ENCODE measurements around the gene HRC. TPM values are rescaled to one million over a fixed set of nuclear protein-coding genes. Genes with fewer than 3 reads are reported as not detected.
"Not testable (repeated sequence)": the region's sequence is repeated elsewhere in the genome, so short reads cannot be mapped to it uniquely, and the experiment has no call there.

HRC gene
- total RNA-seq, 1 experiment from 2014 or later = not detected

DNA sequence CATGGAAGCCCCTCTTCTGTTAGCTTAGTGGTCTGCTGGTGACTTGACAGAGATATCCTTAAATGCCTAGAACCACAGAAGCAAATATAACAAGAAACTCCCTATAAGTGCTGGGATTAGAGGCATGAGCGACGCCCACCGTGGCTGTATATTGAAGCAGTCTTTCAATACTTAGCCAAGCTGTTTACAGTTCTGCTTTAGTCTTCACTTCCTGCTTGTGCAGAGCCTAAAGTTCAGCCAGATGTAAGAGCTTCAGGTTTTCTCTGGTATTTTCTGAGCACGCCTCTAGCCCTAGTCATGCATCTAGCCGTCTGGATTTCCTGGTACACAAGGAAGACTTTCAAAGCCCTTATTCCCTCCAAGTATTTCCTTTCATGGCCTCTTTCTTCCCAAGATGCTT is 30.9 kb upstream of the HRC start:
- CTCF ChIA-PET = interaction anchor here (0.7 kb wide), 1 partner anchor 10 kb away, joined by 3 read pairs; no protein-coding TSS in a partner anchor

DNA sequence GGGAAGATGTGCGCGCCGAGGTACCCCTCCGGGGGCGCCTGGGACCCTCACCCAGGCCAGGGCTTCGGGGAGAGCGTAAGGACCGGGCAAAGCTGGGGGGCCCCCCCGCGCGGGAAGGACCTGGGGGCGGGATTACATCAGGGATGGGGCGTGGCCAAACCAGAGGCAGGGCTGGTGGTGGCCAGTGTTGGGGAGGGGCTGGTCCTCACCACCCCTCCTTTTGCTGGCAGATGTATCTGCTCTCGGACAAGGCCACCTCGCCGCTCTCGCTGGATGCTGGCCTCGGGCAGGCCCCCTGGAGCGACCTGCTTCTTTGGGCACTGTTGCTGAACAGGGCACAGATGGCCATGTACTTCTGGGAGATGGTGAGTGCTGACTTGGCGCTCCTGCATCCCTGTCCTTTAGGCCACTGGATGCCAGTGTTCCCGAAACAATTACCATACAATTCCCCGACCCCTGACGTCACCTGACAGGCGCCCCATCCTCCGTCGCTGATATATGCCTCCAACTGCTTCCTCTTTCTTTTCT is 27.7 kb upstream of the HRC start:
- no peak overlapping the region for H3K27ac ChIP-seq
- peak in 1 of 2 experiments; percentile 21 for DNase-seq
- H2AFZ ChIP-seq = no peak overlapping the region
- no peak overlapping the region for H3K4me3 ChIP-seq
- POLR2A ChIA-PET (ENCODE audit: unreplicated experiment) = no interaction called here
- H3K79me2 ChIP-seq (ENCODE audit: low read depth) = no peaks in the 10 kb centered on the region
- no TSS peak for BruUV-seq (replicated peaks)
- no peaks in the 10 kb centered on the region for H3K9me2 ChIP-seq (ENCODE audit: insufficient read depth)
- TF ChIP-seq, protein P1, sequence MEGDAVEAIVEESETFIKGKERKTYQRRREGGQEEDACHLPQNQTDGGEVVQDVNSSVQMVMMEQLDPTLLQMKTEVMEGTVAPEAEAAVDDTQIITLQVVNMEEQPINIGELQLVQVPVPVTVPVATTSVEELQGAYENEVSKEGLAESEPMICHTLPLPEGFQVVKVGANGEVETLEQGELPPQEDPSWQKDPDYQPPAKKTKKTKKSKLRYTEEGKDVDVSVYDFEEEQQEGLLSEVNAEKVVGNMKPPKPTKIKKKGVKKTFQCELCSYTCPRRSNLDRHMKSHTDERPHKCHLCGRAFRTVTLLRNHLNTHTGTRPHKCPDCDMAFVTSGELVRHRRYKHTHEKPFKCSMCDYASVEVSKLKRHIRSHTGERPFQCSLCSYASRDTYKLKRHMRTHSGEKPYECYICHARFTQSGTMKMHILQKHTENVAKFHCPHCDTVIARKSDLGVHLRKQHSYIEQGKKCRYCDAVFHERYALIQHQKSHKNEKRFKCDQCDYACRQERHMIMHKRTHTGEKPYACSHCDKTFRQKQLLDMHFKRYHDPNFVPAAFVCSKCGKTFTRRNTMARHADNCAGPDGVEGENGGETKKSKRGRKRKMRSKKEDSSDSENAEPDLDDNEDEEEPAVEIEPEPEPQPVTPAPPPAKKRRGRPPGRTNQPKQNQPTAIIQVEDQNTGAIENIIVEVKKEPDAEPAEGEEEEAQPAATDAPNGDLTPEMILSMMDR (conservative IDR thresholded peaks at IDR 0.05) = no peak
- TF ChIP-seq EZH2 (IDR thresholded peaks at IDR 0.05; ENCODE audit: low read depth) = no peak
- no peaks in the 10 kb centered on the region for H4K20me1 ChIP-seq (ENCODE audit: insufficient read depth)
- H3K4me1 ChIP-seq (replicated peaks; ENCODE audit: insufficient read depth) = no peaks in the 10 kb centered on the region
- no peaks in the 10 kb centered on the region for H3K27me3 ChIP-seq (ENCODE audit: insufficient read depth, low read depth)
- peaks cover 8% of the 10 kb centered on the region; the same call in 1 of the 2 replicates for H3F3A ChIP-seq (ENCODE audit: insufficient read depth, low read depth)
- H3K36me3 ChIP-seq (ENCODE audit: low read depth) = no peaks in the 10 kb centered on the region
- intact Hi-C loops (cut with micrococcal nuclease; ENCODE audit: unreplicated experiment) = no loop called here
- H3K9me3 ChIP-seq (ENCODE audit: insufficient read depth, low read depth) = no peaks in the 10 kb centered on the region
- no peak overlapping the region for H3K4me2 ChIP-seq
- CTCF ChIA-PET = no interaction called here

More for the DNA sequence above, 30.9 kb upstream of the HRC start:
- H3F3A ChIP-seq (ENCODE audit: insufficient read depth, low read depth) = no peaks in the 10 kb centered on the region
- 0 out of 2 replicates have a peak, but pooled peaks cover 7% of the 10 kb centered on the region for H3K36me3 ChIP-seq (ENCODE audit: low read depth)
- intact Hi-C loops (cut with micrococcal nuclease; ENCODE audit: unreplicated experiment) = no loop called here
- H3K4me1 ChIP-seq (replicated peaks; ENCODE audit: insufficient read depth) = no peaks in the 10 kb centered on the region
- TF ChIP-seq, protein P1 (conservative IDR thresholded peaks at IDR 0.05) = no peak
- no peak for TF ChIP-seq EZH2 (IDR thresholded peaks at IDR 0.05; ENCODE audit: low read depth)
- H3K9me2 ChIP-seq (ENCODE audit: insufficient read depth) = no peaks in the 10 kb centered on the region
- no peaks in the 10 kb centered on the region for H3K9me3 ChIP-seq (ENCODE audit: insufficient read depth, low read depth)
- DNase-seq = peak in 1 of 2 experiments; percentile 25
- H3K27ac ChIP-seq = no peak overlapping the region
- H4K20me1 ChIP-seq (ENCODE audit: insufficient read depth) = no peaks in the 10 kb centered on the region
- H3K27me3 ChIP-seq (ENCODE audit: insufficient read depth, low read depth) = no peaks in the 10 kb centered on the region
- POLR2A ChIA-PET (ENCODE audit: unreplicated experiment) = interaction anchor here (0.6 kb wide), 2 partner anchors 71 to 395 kb away, joined by 3 to 4 read pairs; no protein-coding TSS in a partner anchor
- no peak overlapping the region for H2AFZ ChIP-seq
- BruUV-seq (replicated peaks) = no TSS peak
- no peak overlapping the region for H3K4me2 ChIP-seq
- no peak overlapping the region for H3K4me3 ChIP-seq
- no peaks in the 10 kb centered on the region for H3K79me2 ChIP-seq (ENCODE audit: low read depth)

DNA sequence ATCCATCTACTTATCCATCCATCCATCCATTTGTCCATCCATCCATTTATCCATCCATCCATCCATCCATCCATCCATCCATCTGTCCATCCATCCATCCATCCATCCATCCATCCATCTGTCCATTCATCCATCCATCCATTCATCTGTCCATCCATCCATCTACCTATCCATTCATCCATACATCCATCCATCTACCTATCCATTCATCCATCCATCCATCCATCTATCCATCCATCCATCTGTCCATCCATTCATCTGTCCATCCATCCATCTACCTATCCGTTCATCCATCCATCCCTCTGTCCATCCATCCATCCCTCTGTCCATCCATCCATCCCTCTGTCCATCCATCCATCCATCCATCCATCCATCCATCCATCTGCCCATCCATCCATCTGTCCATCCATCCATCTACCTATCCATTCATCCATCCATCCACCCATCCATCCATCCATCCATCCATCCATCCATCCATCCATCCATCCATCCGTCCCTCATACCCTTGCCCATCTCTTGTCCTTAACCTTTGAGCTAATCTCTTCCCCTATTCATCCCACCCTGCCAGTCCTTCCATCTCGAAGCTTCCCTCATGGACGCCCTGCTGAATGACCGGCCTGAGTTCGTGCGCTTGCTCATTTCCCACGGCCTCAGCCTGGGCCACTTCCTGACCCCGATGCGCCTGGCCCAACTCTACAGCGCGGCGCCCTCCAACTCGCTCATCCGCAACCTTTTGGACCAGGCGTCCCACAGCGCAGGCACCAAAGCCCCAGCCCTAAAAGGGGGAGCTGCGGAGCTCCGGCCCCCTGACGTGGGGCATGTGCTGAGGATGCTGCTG is 27.0 kb upstream of the HRC start:
- H3K27me3 ChIP-seq (ENCODE audit: insufficient read depth, low read depth); CTCF ChIA-PET; H3K9me3 ChIP-seq (ENCODE audit: insufficient read depth, low read depth); POLR2A ChIA-PET (ENCODE audit: unreplicated experiment); intact Hi-C loops (cut with micrococcal nuclease; ENCODE audit: unreplicated experiment); H3K36me3 ChIP-seq (ENCODE audit: low read depth); DNase-seq; H3K27ac ChIP-seq; H4K20me1 ChIP-seq (ENCODE audit: insufficient read depth); H3K4me2 ChIP-seq; H2AFZ ChIP-seq; H3K9me2 ChIP-seq (ENCODE audit: insufficient read depth); H3K4me3 ChIP-seq; H3K79me2 ChIP-seq (ENCODE audit: low read depth); H3F3A ChIP-seq (ENCODE audit: insufficient read depth, low read depth); BruUV-seq (replicated peaks); H3K4me1 ChIP-seq (replicated peaks; ENCODE audit: insufficient read depth): not testable (repeated sequence)
